Fibroblast of lung (primary cell): ENCODE measurements around the gene OR2V1. TPM values are rescaled to one million over a fixed set of nuclear protein-coding genes. Genes with fewer than 3 reads are reported as not detected.
A peak's percentile ranks its signal among the peaks of the same experiment; 100 is the strongest.

ENCODE experiments used
- DNase-seq, 2 donors: peaks; one replicate each; pipeline versions ENCODE4 v3.0.0 to v3.0.0-alpha.2; 2010; ENCODE audit warnings: low read depth in 2 of 2
- H2AFZ ChIP-seq: 2 replicates; pipeline ENCODE4 v1.5.1; 2012; ENCODE audit warnings: low read length, control low read depth, inconsistent platforms
- H3K27ac ChIP-seq: 2 replicates; pipeline ENCODE4 v1.5.1; 2011; ENCODE audit warnings: low read length, control low read depth; ENCODE audit not compliant: insufficient read depth
- H3K27me3 ChIP-seq: 2 replicates; pipeline ENCODE4 v1.5.1; 2011; ENCODE audit warnings: mild to moderate bottlenecking, low read length; ENCODE audit not compliant: control insufficient read depth, insufficient read depth
- H3K36me3 ChIP-seq: 2 replicates; pipeline ENCODE4 v1.5.1; 2011; ENCODE audit warnings: low read length; ENCODE audit not compliant: control insufficient read depth, insufficient read depth
- H3K4me1 ChIP-seq: 2 replicates; pipeline ENCODE4 v1.5.1; 2011; ENCODE audit warnings: low read length; ENCODE audit not compliant: control insufficient read depth, insufficient read depth; ENCODE audit errors: extremely low read depth
- H3K4me2 ChIP-seq: 2 replicates; pipeline ENCODE4 v1.5.1; 2011; ENCODE audit warnings: low read length, control low read depth; ENCODE audit not compliant: insufficient read depth; ENCODE audit errors: extremely low read depth
- H3K4me3 ChIP-seq, 4 experiments: fragments of 200-600 bp in 1 of 4; sonication (generic) in 1 of 4; replicated peaks in 1 of 4; 2 replicates each; pipeline ENCODE4 v1.5.1; 2011 to 2016; ENCODE audit warnings: low read length in 4 of 4, low read depth in 3 of 4, mild to moderate bottlenecking in 3 of 4, control low read depth in 2 of 4, inconsistent platforms in 1 of 4, mixed read lengths in 1 of 4; ENCODE audit not compliant: insufficient read depth in 1 of 4; ENCODE audit errors: control extremely low read depth in 1 of 4
- H3K79me2 ChIP-seq: 2 replicates; pipeline ENCODE4 v1.5.1; 2012; ENCODE audit warnings: mild to moderate bottlenecking, low read length, inconsistent platforms; ENCODE audit not compliant: control insufficient read depth, insufficient read depth
- H3K9ac ChIP-seq: 2 replicates; pipeline ENCODE4 v1.5.1; 2011; ENCODE audit warnings: mild to moderate bottlenecking, low read length, control low read depth; ENCODE audit not compliant: insufficient read depth
- H3K9me3 ChIP-seq: 2 replicates; pipeline ENCODE4 v1.5.1; 2012; ENCODE audit warnings: low read depth, low read length; ENCODE audit not compliant: control insufficient read depth, insufficient read depth
- H4K20me1 ChIP-seq: 2 replicates; pipeline ENCODE4 v1.5.1; 2011; ENCODE audit warnings: low read length; ENCODE audit not compliant: control insufficient read depth, insufficient read depth; ENCODE audit errors: extremely low read depth
- CTCF ChIP-seq, 2 donors: IDR thresholded peaks in 1 of 2; conservative IDR thresholded peaks in 1 of 2; 1 replicate in 1 of 2; 2 replicates in 1 of 2; pipeline ENCODE4 v1.5.1; 2011 to 2012; ENCODE audit warnings: low read length in 2 of 2, control low read depth in 1 of 2, inconsistent platforms in 1 of 2, low read depth in 1 of 2, mild to moderate bottlenecking in 1 of 2
- EZH2 ChIP-seq: IDR thresholded peaks from 2 replicates; pipeline ENCODE4 v1.5.1; 2012; ENCODE audit warnings: low read length, control low read depth, mild to moderate bottlenecking; ENCODE audit errors: missing control alignments
- polyA plus RNA-seq, 2 donors: library from polyadenylated mRNA; depleted of rRNA in 1 of 2; stranded (reverse) in 1 of 2; unstranded in 1 of 2; fragments of >200 nt; gene quantifications; 2 replicates each; pipeline ENCODE4 v1.2.1, GENCODE V29; 2011 to 2012; ENCODE audit warnings: missing spikeins in 1 of 2
- total RNA-seq: library from RNA; depleted of rRNA; stranded (reverse); fragments of >200 nt; gene quantifications from 2 replicates; pipeline ENCODE4 v1.2.1, GENCODE V29; 2014

The OR2V1 gene
- total and polyA plus RNA-seq, 2 donors (not counting 1 experiment from before 2014, with no cell fraction given): not detected

- Histone ChIP-seq H3K4me2 (no peak overlapping the region), H2AFZ (no peak overlapping the region), H3K9ac (no peak overlapping the region), H4K20me1 (no peaks in the 10 kb centered on the region), H3K79me2 (no peaks in the 10 kb centered on the region), H3K36me3 (no peaks in the 10 kb centered on the region), H3K4me3 (no peak overlapping the region), H3K9me3 (no peaks in the 10 kb centered on the region), H3K27me3 (no peaks in the 10 kb centered on the region), H3K4me1 (peaks cover 4% of the 10 kb centered on the region), H3K27ac (no peak overlapping the region)
- no peak for DNase-seq
- TF ChIP-seq EZH2 (no peak), CTCF (conservative IDR thresholded peaks at IDR 0.05 in 1 of 2, IDR thresholded peaks at IDR 0.05 in 1 of 2; ENCODE audit: low read depth in 1 of 2, low read length in 2 of 2) (no peak)
Observed at GRCh38 chr5:181156758-181157157, 25.8 kb upstream of the OR2V1 start.

GRCh38 chr5:181153814-181154213 is 22.8 kb upstream of the OR2V1 start:
- Histone ChIP-seq H2AFZ (no peak overlapping the region), H4K20me1 (no peaks in the 10 kb centered on the region), H3K4me2 (no peak overlapping the region), H3K9me3 (no peaks in the 10 kb centered on the region), H3K9ac (no peak overlapping the region), H3K36me3 (no peaks in the 10 kb centered on the region), H3K4me3 (no peak overlapping the region), H3K4me1 (no peaks in the 10 kb centered on the region), H3K79me2 (no peaks in the 10 kb centered on the region), H3K27ac (no peak overlapping the region), H3K27me3 (no peaks in the 10 kb centered on the region)
- DNase-seq: no peak
- TF ChIP-seq EZH2 (no peak), CTCF (conservative IDR thresholded peaks at IDR 0.05 in 1 of 2, IDR thresholded peaks at IDR 0.05 in 1 of 2; ENCODE audit: low read depth in 1 of 2, low read length in 2 of 2) (no peak)

GRCh38 chr5:181152406-181152805 is 21.4 kb upstream of the OR2V1 start:
- no peaks in the 10 kb centered on the region for H3K79me2 ChIP-seq
- no peak overlapping the region for H2AFZ ChIP-seq
- no peak overlapping the region for H3K9ac ChIP-seq
- TF ChIP-seq EZH2 (no peak), CTCF (conservative IDR thresholded peaks at IDR 0.05 in 1 of 2, IDR thresholded peaks at IDR 0.05 in 1 of 2; ENCODE audit: low read depth in 1 of 2, low read length in 2 of 2) (no peak)
- H3K27me3 ChIP-seq: no peaks in the 10 kb centered on the region
- no peak overlapping the region for H3K4me3 ChIP-seq
- H3K4me2 ChIP-seq: no peak overlapping the region
- DNase-seq: peak in 1 of 2 donors; percentile 33
- no peaks in the 10 kb centered on the region for H3K36me3 ChIP-seq
- H4K20me1 ChIP-seq: no peaks in the 10 kb centered on the region
- H3K9me3 ChIP-seq: no peaks in the 10 kb centered on the region
- H3K4me1 ChIP-seq: no peaks in the 10 kb centered on the region
- H3K27ac ChIP-seq: no peak overlapping the region
